D721Med (cell line): Measurements from ENCODE around the gene PIBF1.
"Not testable (repeated sequence)": the region's sequence is repeated elsewhere in the genome, so short reads cannot be mapped to it uniquely, and the experiment has no call there.

Experiments used
- DNase-seq: peaks from one replicate; pipeline ENCODE4 v3.0.0; 2011; ENCODE audit warnings: low spot score; ENCODE audit not compliant: insufficient read length
- FAIRE-seq: peaks from 2 replicates; lab custom pipeline; 2011; peaks lifted over from hg19 to GRCh38; lab: Jason Lieb, UNC
- TF ChIP-seq, protein P1 (sequence below): IDR thresholded peaks from 2 replicates; pipeline ENCODE4 v1.5.1; 2012; ENCODE audit warnings: mild to moderate bottlenecking, control low read depth; ENCODE audit not compliant: insufficient read depth; ENCODE audit errors: missing control alignments

The PIBF1 gene

DNA sequence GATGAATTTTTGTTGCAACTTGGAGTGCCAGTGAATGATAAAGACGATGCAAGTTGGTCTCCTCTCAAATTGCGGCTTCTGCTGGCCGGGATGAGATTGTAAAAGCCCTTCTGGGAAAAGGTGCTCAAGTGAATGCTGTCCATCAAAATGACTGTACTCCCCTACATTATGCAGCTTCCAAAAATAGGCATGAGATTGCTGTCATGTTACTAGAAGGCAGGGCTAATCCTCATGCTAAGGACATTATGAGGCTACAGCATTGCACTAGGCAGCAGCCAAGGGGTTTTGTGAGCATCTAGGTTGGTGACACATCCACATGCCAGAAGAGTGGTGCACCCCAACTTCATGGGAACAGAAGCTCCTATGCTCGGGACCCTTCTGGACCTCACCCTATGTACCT is 254.6 kb downstream of the PIBF1 start:
- TF ChIP-seq, protein P1, sequence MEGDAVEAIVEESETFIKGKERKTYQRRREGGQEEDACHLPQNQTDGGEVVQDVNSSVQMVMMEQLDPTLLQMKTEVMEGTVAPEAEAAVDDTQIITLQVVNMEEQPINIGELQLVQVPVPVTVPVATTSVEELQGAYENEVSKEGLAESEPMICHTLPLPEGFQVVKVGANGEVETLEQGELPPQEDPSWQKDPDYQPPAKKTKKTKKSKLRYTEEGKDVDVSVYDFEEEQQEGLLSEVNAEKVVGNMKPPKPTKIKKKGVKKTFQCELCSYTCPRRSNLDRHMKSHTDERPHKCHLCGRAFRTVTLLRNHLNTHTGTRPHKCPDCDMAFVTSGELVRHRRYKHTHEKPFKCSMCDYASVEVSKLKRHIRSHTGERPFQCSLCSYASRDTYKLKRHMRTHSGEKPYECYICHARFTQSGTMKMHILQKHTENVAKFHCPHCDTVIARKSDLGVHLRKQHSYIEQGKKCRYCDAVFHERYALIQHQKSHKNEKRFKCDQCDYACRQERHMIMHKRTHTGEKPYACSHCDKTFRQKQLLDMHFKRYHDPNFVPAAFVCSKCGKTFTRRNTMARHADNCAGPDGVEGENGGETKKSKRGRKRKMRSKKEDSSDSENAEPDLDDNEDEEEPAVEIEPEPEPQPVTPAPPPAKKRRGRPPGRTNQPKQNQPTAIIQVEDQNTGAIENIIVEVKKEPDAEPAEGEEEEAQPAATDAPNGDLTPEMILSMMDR, result no peak
- DNase-seq (no peak), FAIRE-seq (no peak)

DNA sequence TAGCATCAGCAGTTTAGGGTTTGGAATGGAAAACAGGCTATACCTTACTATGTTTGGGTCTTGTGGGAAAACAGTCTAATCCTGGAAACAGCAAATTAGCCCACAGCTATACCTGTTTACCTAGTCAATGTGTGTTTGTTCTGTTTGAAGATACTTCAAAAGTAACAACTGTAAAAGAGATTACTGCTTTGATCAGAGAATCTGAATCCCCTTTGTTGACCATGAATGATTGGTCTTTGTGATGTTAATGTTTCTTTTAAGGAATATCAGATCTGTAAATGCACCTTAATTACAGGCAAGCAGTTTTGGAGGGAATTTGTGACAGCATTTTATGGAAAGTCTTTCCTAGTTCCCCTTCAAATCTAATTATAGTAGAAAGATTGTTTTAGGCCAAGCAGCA is 256.1 kb downstream of the PIBF1 start:
- TF ChIP-seq, protein P1, result no peak
- FAIRE-seq (no peak), DNase-seq (no peak)

DNA sequence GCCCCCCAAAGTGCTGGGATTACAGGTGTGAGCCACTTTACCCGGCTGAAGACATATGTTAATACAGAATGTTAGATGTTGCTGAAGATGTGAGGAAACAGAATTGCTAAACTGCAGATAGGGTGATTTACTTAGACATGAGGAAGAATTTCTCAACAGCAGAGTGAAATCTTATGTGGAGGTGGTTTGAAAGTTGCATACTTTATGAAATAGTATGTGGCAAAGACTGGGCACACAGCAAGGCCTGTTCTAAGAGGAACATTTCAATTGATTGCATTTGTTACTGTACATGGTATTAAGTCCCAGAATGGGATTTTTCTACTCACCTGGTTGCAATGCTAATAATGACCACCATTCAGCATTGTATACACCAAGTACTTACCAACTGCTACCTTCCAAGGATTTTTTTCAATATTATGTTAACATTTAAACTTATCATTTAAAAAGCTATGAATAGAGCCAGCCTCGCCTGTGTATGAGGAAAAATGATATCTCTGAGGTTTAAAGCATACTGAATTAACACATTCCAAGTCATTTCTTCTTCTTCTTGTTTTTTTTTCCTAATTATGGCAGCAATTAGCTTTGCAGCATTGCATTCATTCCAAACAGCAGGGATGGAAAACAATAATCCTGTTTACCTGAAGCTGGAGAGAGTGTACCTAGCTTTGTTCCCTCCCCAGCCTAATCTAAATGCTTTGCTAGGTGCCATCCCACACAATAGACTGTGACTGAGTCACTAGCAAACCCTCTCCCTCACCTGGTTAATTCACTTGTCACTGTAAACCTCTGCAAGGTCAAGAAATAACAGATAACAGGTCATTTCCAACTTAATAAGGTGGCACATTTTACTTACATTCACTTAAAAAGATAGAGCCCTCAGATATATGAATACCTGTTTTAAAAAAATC is 257.5 kb downstream of the PIBF1 start:
- DNase-seq (no peak), FAIRE-seq (no peak)
- TF ChIP-seq, protein P1, result no peak

DNA sequence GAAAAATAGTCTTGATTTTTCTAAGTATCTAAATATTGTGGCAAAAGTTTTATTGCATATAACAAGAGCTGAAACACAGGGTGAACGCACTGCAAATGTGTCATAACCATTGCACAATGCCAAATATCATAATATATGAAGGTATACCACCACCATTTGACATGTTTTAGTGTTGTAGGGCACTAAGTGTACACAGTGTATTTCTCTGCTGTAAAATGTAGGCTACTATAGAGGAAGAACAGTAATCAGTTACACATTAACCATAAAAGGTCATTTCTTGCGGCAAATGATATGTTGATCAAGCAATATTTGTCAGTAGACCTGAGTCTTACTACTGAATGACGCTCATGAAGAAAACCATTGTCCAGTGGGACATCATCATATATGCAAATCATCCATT is 258.6 kb downstream of the PIBF1 start:
- TF ChIP-seq, protein P1, result no peak
- FAIRE-seq (no peak), DNase-seq (no peak)

- FAIRE-seq (no peak), DNase-seq (no peak)
- TF ChIP-seq, protein P1, result no peak
These were observed 259.1 kb downstream of the PIBF1 start for GRCh38 chr13:73040968-73041596.

DNA sequence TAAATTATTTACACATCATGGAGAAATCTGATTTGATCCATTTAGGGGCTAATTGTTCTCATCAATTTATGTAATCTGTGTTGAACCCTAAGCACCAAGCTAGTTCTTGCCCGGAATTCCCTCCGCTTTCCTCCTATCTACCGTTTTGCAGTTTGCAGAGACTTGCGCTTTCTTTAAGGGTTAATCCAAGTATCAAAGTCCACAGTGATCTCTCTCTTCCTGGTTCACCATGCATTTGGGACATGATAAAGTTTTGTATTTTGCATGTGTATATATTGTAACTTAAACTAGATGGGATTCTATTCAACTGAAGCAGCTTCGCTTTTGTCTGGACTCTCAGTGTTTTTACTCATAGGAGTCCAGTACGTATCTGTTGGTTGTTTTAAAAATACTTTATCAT is 263.1 kb downstream of the PIBF1 start:
- no peak for FAIRE-seq
- TF ChIP-seq, protein P1, result no peak
- no peak for DNase-seq

- DNase-seq, FAIRE-seq: not testable (repeated sequence)
These were observed 266.7 kb downstream of the PIBF1 start for GRCh38 chr13:73048615-73049014.
